ENCODE results near the gene ZNF423. TPM values are rescaled to one million over a fixed set of nuclear protein-coding genes. Genes with fewer than 3 reads are reported as not detected.

The ZNF423 gene
- total and polyA plus RNA-seq, 2 of the 13 experiments (the other 11 are each of a cell fraction or from before 2014, with no cell fraction given) = 0.07 to 0.31 TPM

GRCh38 chr16:49876716-49877129, 20.8 kb upstream of the ZNF423 start:
- Histone ChIP-seq H3K4me1 (ENCODE audit: insufficient read depth, low read length) (peaks cover 13% of the 10 kb centered on the region), H3K27me3 (ENCODE audit: control insufficient read depth in 1 of 2, insufficient read depth in 2 of 2, low read length in 2 of 2) (peaks cover 2 to 55% of the 10 kb centered on the region in 2 experiments; a peak in 3 of 5 replicates), H3K27ac (ENCODE audit: extremely low read length, insufficient read depth, low read length) (no peak overlapping the region), H4K20me1 (ENCODE audit: insufficient read depth, low read length) (no peaks in the 10 kb centered on the region), H3K4me2 (ENCODE audit: low read depth, low read length) (no peak overlapping the region), H3K79me2 (ENCODE audit: insufficient read depth, low read length) (no peaks in the 10 kb centered on the region), H3K9me3 (ENCODE audit: low read length) (no peaks in the 10 kb centered on the region), H3K36me3 (replicated peaks in 1 of 2; ENCODE audit: control insufficient read depth in 1 of 2, insufficient read depth in 2 of 2, low read length in 2 of 2) (no peaks in the 10 kb centered on the region), H3K4me3 (replicated peaks in 1 of 3; ENCODE audit: insufficient read depth in 1 of 3, low read depth in 2 of 3, low read length in 3 of 3) (no peak overlapping the region), H3K9ac (ENCODE audit: insufficient read depth, low read depth, low read length) (no peak overlapping the region), H2AFZ (ENCODE audit: low read length) (no peak overlapping the region)
- ATAC-seq (peak; percentile 83), DNase-seq (ENCODE audit: low spot score) (no peak), FAIRE-seq (no peak)
- BruUV-seq (replicated peaks) = no TSS peak
- ChIA-PET POLR2A (interaction anchor here (1.2 kb wide), 1 partner anchor 10 kb away, joined by 4 read pairs; no protein-coding TSS in a partner anchor), CTCF (ENCODE audit: low intra/inter-chr PET ratio, low total read pairs) (no interaction called here)
- intact Hi-C loops (cut with micrococcal nuclease; ENCODE audit: unreplicated experiment) (no loop called here), in situ Hi-C loops (cut with HindIII; ENCODE audit: extremely low pct_ligation_motif_present, low pct_unique_long_range_greater_than_20kb) (no loop called here)
- WGBS (ENCODE audit: low lambda C conversion rate) = 0% methylated on average over 4 of the region's 22 CpGs
- TF ChIP-seq KDM5B (CRISPR knock-in tag; IDR thresholded peaks at IDR 0.05; ENCODE audit: borderline replicate concordance) (0 out of 2 replicates have a peak, but pooled peaks have one; percentile 21), ZMAT3 (CRISPR knock-in tag; conservative IDR thresholded peaks at IDR 0.05) (0 out of 2 replicates have a peak, but pooled peaks have one; percentile 50), PATZ1 (CRISPR knock-in tag; IDR thresholded peaks at IDR 0.05) (peak; percentile 42; the same call in 1 of the 2 replicates), TFAP4 (IDR thresholded peaks at IDR 0.05; ENCODE audit: borderline replicate concordance, low read depth) (0 out of 2 replicates have a peak, but pooled peaks have one; percentile 6), ZMYM3 (CRISPR knock-in tag; IDR thresholded peaks at IDR 0.05) (peak; percentile 65; the same call in 1 of the 2 replicates), MXD3 (CRISPR knock-in tag; IDR thresholded peaks at IDR 0.05) (0 out of 2 replicates have a peak, but pooled peaks have one; percentile 47), ZFY (CRISPR knock-in tag; IDR thresholded peaks at IDR 0.05) (peak; percentile 19; the same call in 1 of the 2 replicates), HOXD1 (CRISPR knock-in tag; IDR thresholded peaks at IDR 0.05) (no peak), ZNF788 (CRISPR knock-in tag; IDR thresholded peaks at IDR 0.05; ENCODE audit: borderline replicate concordance) (no peak), XRCC5 (optimal IDR thresholded peaks at IDR 0.05; ENCODE audit: low read length) (peak; percentile 34), ZNF768 (CRISPR knock-in tag; IDR thresholded peaks at IDR 0.05) (peak; percentile 47; the same call in 1 of the 2 replicates), POGK (CRISPR knock-in tag; conservative IDR thresholded peaks at IDR 0.05) (peak; percentile 60; the same call in 1 of the 2 replicates), KLF6 (CRISPR knock-in tag; IDR thresholded peaks at IDR 0.05) (no peak), ZNF687 (CRISPR knock-in tag; IDR thresholded peaks at IDR 0.05) (peak; percentile 18; the same call in 1 of the 2 replicates), HNRNPLL (IDR thresholded peaks at IDR 0.05; ENCODE audit: low read depth, low read length, poor library complexity, severe bottlenecking) (peak; percentile 96)

Data from HepG2 (cell line).